GM11168 (cell line): ENCODE data around the gene PCIF1.
"Not testable (repeated sequence)": the region's sequence is repeated elsewhere in the genome, so short reads cannot be mapped to it uniquely, and the experiment has no call there.

Experiments
- in situ Hi-C: fragments of 300-500 bp; cut with MboI; formaldehyde crosslinking; loops from one replicate; pipeline ENCODE4 v1.12.0; 2022; ENCODE audit warnings: low sequenced_read_pairs; ENCODE audit not compliant: unreplicated experiment

The PCIF1 gene

DNA sequence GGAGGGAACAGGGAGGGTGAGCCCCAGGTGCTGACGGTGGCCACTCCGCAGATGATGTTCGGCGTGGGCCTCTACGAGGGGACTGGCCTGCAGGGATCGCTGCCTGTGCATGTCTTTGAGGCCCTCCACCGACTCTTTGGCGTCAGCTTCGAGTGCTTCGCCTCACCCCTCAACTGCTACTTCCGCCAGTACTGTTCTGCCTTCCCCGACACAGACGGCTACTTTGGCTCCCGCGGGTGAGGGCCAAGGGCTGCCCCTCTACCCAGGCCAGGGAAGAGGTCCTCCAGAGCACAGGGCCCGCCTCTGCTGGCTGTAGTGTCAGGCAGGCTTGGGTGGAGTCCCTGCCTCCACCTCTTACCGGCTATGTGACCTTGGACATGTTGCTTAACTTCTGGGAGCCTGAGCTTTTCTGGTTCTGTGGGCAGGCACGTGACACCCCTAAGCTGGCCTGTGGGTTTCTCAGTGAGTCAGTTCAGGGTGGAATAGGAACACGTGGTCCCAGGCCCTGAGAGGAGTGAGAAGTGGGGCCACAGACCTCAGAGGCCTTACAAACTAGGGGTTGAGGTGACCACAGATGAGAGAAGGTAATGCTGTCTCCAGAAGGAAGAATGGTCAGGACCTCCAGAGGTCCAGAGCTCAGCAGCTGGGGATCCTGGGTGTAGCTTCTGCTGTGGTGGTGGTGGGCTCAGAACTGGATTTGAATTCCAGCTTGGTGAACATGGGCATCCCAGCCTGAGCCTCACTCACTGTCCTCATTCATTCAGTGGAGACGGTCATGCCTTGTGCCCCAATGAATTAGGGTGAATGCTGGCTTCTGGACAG, 11.9 kb downstream of the PCIF1 start:
- in situ Hi-C loops = no loop called here

DNA sequence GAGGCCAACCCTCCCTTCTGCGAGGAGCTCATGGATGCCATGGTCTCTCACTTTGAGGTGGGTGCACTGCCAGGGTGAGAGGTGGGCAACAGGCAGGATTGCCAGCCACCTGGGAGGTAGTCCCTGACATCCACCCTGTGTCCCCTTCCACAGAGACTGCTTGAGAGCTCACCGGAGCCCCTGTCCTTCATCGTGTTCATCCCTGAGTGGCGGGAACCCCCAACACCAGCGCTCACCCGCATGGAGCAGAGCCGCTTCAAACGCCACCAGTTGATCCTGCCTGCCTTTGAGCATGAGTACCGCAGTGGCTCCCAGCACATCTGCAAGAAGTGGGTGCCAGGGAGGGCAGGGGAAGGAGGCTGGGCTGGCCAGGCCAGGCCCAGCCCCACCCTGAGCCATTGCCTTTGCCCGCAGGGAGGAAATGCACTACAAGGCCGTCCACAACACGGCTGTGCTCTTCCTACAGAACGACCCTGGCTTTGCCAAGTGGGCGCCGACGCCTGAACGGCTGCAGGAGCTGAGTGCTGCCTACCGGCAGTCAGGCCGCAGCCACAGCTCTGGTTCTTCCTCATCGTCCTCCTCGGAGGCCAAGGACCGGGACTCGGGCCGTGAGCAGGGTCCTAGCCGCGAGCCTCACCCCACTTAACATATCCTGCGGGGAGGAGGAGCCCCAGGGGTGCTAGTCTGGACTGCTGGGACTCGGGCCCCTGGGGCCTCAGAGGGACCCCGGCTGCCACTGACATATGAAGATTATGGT, 12.8 kb downstream of the PCIF1 start:
- in situ Hi-C loops = no loop called here

DNA sequence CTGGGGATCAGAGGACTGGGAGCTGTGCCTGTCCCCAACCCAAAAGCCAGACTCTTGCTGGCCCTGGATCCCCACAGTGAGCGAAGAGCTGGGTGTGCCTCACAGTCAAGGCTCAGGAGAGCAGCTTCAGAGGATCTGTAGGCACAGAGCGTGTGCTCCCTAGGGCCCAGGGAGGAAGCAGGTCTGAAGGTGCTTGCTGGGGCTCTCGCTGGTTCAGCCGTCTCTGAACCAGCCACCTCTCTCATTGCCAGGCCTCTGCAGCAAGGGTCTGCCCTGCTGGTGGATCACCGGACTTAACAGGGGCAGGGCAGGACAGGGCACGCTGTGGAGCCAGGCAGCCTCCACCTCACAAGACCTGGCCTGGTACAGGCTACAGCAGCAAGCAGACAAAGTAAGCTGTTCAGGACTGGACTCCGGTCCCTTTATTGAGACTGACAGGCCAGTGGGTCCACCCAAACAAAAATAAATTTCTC, 13.8 kb downstream of the PCIF1 start:
- in situ Hi-C loops = no loop called here

DNA sequence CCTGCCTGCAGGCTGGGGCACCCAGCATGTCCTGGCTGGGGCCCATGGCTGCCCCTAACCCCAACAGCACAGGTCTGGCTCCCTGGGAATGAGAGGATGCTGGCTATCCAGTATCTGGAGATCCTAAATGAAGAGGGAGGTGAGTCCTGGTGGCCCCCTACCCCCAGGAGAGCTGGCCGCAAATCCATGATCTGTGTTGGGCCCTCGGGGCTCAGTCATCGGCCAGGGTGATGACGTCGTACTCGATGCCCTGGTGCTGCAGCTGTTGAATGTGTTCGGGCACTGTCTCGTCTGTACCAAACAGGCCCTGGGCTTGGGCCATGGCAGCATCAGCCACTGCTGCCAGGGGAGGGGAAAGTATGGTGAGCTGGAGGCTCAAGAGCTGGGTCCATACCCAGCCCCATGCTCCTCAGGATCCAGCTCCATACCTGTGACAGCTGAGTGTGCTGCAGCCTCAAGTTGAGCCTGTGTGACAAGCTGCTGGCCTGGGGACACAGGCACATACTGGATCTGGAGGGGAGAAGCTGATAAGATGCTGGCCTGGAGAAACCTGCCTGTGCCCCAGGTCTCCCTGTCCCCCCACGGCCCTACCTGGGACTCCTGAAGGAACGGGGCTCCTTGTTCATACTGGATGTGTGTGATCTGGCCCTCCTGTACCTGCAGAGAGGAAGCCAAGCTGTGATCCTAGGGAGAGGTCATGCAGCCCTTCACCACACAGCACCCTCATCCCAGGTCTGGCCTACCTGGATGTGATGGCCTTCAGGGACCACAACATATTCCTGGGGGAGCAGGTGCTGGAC, 14.5 kb downstream of the PCIF1 start:
- in situ Hi-C loops = no loop called here

DNA sequence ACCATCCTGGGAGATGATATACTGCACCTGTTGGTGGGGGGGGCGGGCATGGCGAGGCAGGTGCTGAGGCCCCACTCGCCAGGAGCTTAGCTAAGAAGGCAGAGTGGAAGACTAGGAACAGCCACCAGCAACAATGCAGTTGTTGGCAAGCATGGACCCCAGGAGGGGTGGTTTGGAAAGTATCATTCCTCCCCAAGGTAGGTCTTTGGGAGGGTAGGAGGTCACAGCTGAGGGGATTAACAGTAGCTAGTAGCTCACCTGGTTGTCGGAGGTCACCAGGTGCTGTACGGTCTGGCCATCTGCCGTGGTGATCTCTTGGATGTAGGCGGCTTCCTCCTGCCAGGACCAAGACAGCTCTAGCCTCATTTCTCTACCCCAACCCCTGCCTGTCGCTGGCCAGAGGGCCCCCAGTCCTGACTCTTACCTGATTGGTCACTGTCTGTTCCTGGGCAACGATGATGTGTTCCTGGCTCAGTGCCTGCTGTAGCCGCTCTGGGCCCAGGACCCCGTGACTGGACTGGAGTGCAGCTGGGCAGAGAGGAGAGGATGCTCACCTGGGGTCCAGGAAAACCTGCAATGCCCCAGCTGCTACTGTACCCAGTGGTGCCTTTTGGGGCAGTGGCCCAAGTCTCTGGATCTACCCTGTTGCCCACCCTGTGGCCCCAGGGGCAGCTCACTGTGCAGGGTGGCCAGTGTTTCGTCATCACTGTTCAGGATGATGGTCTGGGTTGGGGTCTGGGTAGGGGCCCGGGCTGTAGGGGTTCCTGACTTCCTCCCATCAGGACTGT, 15.3 kb downstream of the PCIF1 start:
- in situ Hi-C loops = no loop called here

DNA sequence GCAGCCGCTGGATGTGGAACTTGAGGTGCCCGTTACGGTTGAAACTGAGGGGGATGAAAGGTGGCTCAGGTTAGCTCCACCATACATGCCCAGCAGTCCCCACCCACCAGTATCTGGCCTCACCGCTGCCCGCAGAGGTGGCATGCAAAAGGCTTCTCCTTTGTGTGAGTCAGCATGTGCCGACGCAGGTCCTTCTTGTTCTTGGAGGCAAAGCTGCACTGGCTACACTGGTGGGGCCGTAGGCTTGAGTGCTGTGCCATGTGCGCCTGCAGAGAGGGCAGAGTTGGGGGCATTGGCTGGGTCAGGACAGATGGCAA, 15.8 kb downstream of the PCIF1 start:
- in situ Hi-C loops = no loop called here

DNA sequence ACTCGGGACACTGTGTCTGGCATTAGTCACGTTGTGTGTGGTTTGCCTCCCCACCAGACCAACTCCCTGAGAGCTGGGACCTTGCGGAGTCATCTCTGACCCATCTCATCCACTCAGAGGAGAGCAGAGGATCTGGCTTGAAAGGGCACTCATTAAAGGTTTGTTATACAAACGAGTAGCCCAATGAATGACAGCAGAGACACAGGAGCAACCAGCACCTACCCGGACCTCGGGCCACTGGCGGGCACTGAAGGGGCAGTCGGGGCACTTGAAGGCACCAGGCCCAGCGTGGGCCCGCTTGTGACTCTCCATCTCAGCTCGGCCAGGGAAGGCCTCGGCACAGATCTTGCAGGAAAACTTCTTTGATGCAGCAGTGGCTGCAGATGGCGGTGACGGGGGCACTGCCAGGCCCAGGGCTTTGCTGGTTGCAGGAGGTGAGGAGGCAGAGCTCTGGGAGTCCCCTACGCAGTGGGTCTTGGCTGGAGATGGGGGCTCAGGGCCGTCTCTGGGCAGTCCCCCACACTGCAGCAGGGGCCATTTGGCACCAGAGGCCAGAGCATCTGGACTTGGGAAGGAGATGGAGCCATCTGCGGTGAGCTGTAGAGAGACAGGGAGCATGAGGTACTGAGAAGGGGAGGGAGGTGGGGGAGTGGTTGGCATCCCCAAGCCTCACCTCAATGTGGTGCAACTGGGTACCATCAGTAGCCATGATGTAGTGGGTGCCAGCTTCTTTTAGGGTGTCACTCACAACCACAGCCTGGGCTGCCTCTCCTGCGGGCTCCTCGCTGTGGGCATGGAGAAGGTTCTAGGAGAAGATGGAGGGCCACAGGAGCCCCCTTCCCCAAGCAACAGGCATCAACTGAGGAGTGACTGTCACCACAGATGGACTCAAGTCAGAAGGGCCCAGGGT, 17.7 kb downstream of the PCIF1 start:
- in situ Hi-C loops = no loop called here

DNA sequence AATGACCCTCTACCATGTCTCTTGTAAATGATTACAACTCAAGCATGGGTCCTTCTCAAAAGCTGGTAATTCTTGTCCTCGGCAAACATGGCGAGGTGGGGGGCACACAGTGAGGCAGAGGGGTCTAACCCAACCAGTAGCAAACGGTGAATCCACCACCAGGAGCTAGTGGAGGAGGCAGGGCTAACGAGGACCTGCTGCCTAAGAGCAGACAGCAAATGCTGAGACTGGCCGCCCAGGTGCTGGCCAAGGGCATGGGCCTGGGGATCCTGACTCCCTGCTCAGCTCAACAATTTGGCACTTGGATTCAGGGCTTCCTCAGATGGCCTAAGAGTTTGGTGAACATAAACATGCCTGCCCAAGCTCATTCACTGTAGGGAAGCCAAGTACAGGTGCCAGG, 18.4 kb downstream of the PCIF1 start:
- in situ Hi-C loops = no loop called here

DNA sequence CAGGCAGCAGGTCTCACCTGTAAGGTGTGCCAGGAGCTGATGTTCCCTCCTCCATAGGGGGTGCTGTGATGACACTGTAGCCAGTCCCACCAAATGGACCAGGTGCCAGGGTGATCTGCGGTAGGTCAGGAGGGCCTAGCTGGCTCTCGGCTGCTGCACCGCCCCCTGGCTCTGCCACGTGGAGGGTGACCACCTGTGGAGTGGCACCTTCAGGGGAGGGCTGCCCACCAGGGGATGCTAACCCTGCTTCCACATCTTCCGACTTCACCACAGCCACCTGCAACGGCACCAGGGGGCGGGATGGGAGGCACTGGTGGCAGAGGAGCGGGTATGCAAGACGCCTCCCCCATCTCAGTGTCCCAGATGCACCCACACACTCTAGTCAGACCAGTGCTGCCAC, 19.2 kb downstream of the PCIF1 start:
- in situ Hi-C loops = no loop called here

DNA sequence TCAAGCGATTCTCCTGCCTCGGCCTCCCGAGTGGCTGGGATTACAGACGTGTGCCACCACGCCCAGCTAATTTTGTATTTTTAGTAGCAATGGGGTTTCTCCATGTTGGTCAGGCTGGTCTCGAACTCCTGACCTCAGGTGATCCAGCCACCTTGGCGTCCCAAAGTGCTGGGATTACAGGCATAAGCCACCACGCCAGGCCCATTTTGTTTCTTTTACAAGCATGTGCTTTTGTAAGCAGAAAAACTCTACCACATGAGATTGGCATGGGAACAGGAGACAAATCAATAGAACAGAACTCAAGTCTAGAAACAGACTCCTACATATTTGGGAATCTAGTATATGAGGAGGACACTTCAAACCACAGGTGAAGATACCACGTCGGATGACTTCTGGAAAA, 21.8 kb downstream of the PCIF1 start:
- in situ Hi-C loops = not testable (repeated sequence)

DNA sequence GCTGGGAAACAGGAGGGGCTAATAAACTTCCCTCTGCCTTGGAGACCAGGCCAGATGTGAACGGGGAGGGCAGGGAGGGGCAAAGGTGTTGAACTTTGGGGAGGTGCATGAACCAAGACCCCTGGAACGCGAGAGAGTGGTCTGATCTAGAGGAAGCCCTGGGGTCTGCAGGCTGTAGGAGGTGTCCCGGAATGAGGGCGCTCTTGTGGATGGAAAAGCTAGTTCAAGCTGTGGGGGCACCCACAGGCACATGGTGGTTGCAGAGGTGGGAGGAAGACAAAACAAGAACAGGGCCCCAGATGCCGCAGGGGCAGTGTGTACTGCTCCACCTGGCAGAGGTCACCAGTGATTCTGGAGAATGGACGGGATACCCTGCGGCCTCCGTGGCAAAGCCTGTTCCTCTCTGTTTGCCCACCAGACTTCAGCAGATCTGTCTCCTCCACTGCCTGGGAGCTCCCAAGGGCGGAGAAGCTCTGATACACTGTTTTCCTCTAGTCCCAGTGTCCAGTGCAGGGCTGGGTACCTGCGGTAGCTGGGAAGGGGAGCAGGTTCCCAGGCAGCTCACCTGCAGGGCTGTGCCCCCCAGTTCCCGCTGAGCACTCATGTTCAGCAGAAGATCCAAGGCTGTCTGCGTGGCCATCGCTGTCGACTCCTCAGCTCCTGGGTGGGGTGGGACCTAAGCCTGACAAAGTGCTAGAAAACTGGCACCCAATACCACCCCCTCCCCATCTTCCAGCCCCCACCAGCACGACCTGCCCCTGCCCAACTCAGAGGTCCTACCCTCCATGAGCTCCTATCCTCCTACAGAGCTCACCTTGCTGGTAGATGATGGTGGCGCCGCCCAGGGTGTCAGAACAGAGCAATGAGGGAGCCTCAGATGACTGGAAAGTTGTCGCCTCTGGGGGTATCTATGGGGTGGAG, 22.8 kb downstream of the PCIF1 start:
- in situ Hi-C loops = no loop called here

DNA sequence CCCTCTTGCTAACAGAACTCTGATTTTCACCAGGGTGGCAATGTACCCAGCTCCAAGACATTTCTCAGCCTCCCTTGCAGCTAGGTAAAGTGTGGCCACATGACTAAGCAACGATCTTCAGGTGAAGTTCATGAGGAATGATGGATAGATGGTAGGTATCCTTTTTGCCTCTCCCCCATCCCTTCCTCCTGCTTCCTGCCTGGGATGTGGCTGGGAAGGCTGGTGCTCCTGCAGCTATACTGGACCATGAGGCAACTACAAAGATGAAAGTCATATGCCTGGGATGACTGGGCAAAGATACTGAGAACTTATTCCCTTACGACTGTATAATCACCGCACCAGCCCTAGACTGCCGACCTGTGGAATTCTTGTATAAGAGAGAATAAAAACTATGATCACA, 24.1 kb downstream of the PCIF1 start:
- in situ Hi-C loops = no loop called here

DNA sequence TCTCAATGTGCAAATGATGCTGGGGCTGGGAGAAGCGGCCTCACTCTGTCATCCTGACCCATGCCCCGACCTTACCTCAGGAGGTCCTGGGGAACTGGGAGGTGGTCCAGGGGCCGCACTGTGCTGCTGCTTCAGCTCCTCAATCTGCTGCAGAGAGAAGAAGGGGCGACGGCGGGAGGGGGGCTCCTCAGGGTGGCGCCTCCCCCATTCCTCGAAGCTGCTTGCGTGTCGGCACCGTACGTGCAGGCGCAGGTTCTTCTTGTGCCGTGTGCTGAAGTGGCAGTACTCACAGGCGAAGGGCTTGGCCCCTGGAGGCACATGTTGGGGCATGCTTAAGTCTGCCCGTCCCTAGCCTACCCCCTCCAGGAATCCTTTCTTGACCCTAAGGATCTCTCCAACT, 24.6 kb downstream of the PCIF1 start:
- in situ Hi-C loops = no loop called here

DNA sequence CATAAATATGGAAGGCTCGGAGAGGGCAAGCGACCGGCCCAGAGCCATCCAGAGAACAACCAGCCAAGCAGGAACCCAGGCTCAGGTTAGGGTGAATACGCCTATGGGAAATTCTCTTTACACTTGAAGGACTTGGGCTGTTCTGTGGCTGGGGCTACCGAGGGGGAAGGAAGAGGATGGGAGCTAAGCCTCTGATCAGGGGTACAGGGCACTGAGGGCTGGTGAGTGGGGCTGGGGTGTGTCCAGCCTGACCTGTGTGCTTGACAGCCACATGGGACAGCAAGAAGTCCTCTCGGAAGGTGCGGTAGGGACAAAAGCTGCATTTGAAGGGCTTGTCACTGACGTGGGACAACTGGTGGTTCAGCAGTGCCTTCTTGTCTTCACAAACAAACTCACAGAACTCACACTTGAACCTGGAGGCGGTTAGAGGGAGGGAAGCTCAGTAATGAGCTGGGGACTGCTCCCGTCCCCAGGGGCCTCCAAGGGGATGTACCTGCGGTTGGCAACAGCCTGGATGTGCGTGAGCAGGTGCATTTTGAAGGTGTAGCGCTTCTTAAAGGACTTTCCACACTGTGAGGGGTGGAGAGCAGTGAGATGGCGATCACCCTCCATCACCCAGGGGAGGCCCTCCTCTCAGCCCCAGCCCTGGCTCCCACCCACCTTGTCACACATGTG, 25.6 kb downstream of the PCIF1 start:
- in situ Hi-C loops = no loop called here

DNA sequence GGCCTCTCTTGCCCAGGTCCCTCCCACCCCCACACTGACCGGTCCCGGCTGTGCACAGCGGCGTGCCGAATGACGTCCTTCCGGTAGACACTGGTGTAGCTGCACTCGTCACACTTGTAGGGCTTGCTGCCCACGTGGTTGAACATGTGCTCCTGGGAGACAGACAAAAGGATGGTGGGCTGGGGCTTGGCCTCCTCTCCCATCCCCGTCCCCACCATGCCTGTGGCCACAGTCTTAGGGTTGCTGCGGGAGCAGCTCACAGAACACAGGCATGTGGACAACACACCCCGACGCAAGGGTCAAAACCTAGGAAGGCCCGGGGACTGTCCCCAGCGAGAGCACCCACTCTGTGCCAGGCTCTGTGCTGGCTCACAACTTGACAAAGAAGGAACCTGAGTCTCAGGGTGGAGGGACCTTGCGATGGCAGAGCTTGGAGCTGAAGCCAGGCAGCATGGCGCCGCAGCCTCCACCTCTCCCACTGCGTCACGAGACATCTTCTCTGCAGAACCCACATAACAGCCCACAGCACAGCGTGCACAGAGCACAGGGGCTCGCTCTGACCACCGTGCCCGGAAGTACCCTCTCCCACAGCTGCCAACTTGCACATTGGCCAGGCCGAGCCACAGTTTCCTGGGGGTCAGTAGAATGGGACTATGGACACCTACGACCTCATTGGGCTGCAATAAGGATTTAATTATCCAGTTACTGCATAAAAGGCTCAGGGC, 27.7 kb downstream of the PCIF1 start:
- in situ Hi-C loops = no loop called here

DNA sequence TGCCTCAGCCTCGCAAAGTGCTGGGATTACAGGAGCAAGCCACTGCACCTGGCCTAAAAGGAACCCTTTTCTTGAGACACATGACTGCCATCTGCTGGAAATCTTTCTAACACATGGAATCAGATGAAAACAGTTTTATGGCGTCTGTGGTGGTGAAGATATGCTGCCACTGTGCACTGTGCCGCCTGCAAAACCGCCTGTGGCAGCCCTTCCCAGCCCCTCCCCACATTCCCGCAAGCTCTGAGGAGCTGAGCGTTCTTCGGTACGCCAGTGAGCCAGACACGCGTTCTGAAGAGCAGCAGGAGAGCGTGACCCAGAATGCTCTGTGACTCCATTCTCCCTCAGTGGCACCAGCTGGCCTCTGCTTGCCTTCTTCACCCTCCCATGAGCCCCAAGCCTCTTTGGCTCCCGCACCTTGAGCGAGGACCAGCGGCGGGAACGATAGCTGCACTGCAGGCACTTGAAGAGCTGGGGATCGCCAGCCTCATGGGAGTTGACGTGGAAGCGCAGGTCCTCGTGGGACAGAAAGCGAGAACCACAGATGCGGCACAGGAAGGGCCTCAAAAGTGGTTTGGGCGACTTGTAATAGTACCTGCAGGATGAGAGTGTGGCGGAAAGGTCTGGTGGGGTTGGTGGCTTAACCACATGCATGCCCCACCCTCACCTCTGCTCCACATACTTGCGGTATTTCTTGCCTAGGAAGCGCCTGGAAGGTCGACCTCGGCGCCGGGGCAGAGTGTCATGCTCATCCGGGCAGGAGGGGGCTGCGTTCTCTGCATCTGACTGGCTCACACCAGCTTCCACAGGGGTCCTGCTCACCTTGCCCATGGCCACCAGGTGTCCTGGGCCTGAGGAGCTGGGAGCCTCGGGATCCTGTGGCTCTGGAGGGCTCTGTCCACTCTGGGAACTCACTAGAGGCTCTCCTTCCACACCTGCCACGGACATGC, 28.8 kb downstream of the PCIF1 start:
- in situ Hi-C loops = no loop called here
